Neural progenitor cell (in vitro differentiated cells): ENCODE data around the gene LDHAL6B.

Source experiments
- CTCF ChIP-seq: fragments of 200-600 bp; sonication (generic); IDR thresholded peaks from 2 replicates; pipeline ENCODE4 v1.5.1; 2017; ENCODE audit warnings: antibody characterized with exemption, mild to moderate bottlenecking
- EZH2 ChIP-seq: fragments of 200-600 bp; sonication (generic); IDR thresholded peaks from 2 replicates; pipeline ENCODE4 v1.6.1; 2017; ENCODE audit warnings: antibody characterized with exemption, mild to moderate bottlenecking, moderate library complexity

- TF ChIP-seq CTCF = no peak
- no peak for TF ChIP-seq EZH2
Observed at GRCh38 chr15:59205839-59206622, 612 bp upstream of the LDHAL6B start.
